HG02588 (cell line): ENCODE measurements around the gene RALGPS2.

Experiments
- ATAC-seq: cut with Tn5 transposase; IDR thresholded peaks from one replicate; pipeline ENCODE4 v1.9.1; 2021; ENCODE audit warnings: mild to moderate bottlenecking, moderate library complexity; ENCODE audit not compliant: unreplicated experiment

Gene RALGPS2

DNA sequence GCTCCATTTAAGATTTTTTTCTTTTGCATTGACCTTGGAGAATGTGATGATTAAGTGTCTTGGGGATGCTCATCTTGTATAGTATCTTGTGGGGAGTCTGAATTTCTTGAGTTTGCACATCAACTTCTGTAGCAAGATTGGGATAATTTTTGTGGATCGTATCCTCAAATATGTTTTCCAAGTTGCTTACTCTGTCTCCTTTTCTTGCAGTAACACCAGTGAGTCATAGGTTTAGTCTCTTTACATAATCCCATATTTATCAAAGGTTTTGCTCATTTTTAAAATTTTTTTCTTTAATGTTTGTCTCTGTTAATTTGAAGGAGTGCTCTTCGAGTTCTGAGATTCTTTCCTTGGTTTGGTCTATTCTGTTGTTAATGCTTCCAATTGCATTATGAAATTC is 187.6 kb downstream of the RALGPS2 start:
- ATAC-seq: no peak

- no peak for ATAC-seq
These were observed 191.6 kb downstream of the RALGPS2 start for GRCh38 chr1:178916448-178917174.

GRCh38 chr1:178918308-178918707 is 193.3 kb downstream of the RALGPS2 start:
- ATAC-seq: no peak

DNA sequence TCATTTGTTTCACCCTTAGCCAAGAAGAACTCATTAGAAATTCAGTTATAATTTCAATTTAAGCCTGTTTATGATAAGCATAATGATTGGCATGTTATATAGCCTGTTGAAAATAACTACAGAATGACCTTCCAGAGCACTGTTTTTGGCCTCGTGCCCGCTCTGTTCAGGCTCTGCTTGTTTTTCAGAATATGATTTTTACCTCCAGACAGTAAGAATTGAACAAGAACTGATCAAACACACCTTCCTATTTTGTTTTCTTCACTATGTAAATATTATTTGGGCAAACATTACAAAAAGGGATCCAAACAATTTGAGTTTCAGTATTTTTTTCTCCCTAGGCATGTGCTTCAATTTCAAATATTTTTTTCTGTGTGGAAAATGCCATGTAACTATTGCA is 193.9 kb downstream of the RALGPS2 start:
- ATAC-seq: no peak

DNA sequence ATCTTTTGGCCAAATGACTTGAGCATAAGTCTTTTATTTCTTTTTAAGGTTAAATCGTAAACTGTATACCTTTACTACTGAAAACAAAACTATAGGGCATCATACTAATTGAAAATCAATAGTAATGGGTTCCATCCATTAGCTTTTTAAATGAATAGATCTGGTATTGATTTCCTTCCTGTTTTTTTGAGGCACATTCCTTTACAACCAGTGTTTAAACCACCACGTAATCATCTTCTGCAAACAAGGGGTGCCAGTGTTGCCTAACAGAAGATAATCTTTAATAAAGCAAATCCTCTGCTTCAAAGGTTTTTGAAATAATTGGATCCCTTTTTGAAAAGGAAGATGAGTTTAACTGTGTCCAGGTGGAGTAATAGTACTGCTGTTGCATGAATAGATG is 194.5 kb downstream of the RALGPS2 start:
- no peak for ATAC-seq

DNA sequence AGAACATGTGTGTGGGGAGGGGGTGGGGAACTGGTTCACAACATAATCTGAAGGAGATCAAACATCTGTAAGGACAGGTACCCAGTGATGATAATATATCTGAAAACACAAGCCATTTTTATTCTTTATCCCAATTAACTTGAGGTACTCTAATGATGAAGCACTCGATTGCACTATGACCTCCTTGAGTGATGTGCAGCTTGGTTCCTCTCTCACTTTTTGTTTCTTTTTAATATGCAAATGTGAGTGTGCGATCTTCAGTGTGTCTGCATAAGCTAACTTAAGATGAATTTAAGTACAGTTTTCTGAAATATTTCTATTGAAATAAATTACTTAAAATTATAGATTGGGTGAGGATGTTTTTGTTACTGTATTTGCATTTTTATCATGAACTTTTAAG is 196.5 kb downstream of the RALGPS2 start:
- no peak for ATAC-seq

GRCh38 chr1:178923512-178923911 is 198.5 kb downstream of the RALGPS2 start:
- no peak for ATAC-seq

GRCh38 chr1:178926046-178926445 is 201.0 kb downstream of the RALGPS2 start:
- ATAC-seq: no peak

DNA sequence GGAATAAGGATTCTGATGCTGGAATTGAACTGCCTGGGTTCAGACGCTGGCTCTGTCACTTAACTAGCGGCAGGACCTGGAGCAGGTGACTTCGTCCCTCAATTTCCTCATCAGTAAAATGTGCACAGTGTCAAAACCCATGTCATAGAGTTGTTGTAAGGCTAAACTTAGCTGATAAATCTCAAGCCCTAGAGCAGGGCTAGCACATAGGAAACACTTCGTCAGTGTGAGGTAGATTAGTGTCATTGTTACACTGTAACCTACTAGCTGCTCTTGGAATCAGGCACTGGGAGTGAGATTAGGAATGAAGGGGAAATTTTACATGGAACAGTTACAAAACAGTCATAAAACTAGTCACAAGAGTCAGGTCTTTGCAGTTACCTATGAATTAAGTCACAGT is 202.0 kb downstream of the RALGPS2 start:
- no peak for ATAC-seq

GRCh38 chr1:178928041-178928440 is 203.0 kb downstream of the RALGPS2 start:
- no peak for ATAC-seq

DNA sequence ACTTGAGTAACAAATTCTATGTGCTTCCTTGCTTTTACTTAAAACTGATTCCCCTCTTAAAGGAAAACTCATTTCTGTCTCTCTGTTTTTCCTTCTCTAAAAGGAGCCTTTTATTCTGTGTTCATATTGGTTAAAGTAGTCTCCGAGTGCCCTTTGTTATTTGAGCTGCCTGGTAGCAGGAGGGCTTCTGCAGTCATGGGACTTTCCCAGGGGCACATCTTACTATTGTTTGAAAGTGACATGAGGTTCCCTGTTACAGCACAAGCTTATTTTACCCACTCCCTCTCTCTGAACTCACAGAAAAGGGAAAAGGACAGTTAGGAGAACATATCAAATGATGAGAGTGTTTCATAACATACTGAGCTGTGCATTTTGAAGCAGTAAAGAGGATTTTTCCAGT is 203.9 kb downstream of the RALGPS2 start:
- no peak for ATAC-seq

- no peak for ATAC-seq
These were observed 207.0 kb downstream of the RALGPS2 start for GRCh38 chr1:178931858-178932551.

- no peak for ATAC-seq
These were observed 207.5 kb downstream of the RALGPS2 start for GRCh38 chr1:178932552-178932906.

GRCh38 chr1:178933105-178933561 is 208.1 kb downstream of the RALGPS2 start:
- no peak for ATAC-seq

DNA sequence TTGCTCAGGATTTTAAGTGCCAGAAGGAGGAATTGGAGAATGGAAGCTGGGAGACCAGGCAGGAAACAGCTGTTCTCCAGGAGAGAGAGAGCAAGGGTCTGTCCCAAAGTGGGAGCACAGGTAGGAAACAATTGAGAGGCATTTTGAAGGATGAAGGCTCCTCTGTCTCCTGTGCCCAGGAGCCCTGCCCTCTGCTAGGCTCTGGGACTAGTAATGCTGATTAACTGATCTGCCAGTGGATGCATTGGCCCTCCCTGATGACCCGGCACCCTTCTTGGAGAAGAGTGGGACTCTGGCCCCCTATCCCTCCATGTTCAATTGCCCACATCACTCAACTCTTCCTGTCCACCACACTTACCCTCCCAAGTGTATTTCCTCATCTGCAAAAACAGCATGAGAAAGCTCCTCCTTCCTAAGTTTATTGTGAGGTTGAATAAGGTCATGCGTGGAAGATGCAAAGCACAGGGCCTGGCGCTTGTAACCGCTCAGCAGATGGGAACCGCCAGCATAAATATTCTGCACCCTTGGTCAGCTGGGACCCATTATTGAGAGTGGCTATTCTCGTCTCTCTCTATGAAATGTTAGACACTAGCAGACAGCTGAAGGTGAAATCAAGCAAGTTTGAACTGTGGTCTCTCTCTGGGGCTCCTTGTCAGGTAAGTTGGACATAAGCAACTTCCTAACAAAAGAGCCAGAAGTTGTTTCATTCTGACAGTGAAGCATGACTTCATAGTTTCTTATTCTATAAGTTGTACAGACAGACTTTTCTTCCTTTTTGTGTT is 208.9 kb downstream of the RALGPS2 start:
- ATAC-seq: no peak

GRCh38 chr1:178934546-178934945 is 209.5 kb downstream of the RALGPS2 start:
- ATAC-seq: no peak

GRCh38 chr1:178935610-178936009 is 210.6 kb downstream of the RALGPS2 start:
- no peak for ATAC-seq

GRCh38 chr1:178937695-178938094 is 212.7 kb downstream of the RALGPS2 start:
- no peak for ATAC-seq

DNA sequence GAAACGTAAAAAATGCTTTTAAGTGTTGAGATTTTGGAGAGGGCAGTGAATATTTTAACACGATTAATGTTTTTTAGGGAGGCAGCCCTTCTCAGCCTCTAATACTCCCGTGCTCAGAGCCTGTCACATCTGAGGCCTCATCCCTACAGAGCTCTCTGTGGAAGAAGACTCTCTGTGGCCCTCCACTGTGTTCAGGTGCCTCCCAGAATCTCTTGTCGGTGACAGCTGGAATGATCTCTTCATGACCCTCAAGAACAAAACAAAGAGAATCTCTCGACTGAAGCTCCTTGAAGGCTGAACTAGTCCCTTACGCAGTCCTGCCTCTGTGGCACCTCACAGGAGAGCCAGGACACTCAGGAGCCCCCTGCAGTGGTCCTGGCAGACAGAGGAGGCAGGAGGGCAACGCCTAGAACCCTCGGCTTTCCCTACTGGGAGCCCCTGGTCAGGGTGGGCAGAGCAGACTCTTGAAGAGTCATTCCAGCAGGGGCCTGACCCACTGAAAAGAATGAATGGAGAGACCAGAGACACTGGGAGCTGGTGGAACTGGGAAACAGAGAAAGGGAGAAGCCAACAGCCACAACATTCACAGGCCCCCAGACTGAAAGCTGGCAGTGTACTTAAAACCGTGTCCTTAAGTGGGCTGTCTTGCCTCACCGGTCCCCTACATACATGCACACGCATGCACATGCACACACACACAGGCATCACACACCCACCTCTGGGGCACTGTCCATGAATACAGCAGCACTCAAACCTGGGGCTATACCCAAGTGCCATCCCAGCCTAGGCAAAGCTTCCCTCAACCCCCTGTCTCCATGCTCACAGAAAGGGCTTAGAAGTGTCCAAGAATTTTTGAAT is 213.3 kb downstream of the RALGPS2 start:
- no peak for ATAC-seq

DNA sequence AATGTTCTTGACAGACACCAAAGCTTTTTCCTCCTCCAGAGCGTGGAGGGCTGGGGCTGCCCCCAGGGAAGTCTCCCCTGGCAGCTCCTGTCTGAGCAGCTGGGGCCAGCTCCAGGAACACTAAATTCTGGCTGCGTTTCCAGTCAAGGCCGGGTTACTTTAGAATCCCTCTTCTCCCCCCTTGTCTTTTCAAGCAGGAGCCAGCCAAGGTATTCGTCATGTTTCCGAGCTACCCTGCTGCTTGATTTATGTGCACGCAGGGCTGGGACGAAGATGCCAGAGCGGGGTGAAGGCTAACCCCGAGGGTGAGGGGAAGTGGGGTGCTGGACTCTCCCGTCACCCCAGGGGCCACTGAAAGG is 213.9 kb downstream of the RALGPS2 start:
- no peak for ATAC-seq
